KBM-7 (cell line): ENCODE data around the gene ZSWIM6.

Source experiments
- DNase-seq: peaks from one replicate; pipeline ENCODE4 v3.0.0-alpha.2; 2015
- in situ Hi-C: fragments of 300-500 bp; cut with MboI; formaldehyde crosslinking; loops from 2 replicates; pipeline ENCODE4 v1.14.3; 2020; ENCODE audit warnings: low sequenced_read_pairs, low pct_unique_long_range_greater_than_20kb, mixed read lengths

ZSWIM6 gene

DNA sequence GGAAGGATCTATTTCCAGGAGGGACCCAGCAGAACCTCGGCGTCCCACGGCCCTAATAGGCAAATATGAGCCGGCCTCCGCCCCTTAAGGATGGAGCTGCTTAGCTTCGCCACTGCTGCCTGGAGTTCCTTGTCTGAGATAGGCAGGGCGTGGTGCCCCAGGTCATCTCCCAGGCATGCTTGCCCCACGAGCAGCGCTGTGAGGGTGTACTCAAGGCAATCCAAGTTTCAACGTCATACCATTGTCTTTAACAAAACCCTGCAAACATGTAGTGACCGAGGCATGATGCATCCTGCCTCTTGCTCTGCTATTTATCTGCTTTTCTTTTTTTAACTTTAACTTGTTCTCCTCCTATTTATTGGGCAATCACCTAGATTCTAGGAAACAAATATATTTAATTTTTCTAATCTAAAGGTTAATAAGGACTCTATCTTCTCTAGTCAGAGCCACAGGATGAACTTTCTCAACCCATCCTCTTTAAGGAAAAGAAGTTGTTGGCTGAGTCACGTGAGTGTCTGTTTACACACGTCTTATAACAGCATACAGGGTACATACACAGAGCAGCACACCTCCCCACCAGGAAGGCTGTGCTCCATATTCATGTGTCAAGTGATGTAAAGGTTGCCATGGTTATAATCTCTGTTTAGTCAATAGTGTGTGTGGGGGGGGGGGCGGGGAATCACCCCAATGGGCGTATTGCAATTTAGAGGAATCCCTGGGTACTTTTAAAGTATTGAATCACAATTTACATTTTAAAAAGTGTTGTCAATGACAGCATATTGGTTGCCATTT is 27.3 kb upstream of the ZSWIM6 start:
- DNase-seq, result no peak
- in situ Hi-C loops, result no loop called here

DNA sequence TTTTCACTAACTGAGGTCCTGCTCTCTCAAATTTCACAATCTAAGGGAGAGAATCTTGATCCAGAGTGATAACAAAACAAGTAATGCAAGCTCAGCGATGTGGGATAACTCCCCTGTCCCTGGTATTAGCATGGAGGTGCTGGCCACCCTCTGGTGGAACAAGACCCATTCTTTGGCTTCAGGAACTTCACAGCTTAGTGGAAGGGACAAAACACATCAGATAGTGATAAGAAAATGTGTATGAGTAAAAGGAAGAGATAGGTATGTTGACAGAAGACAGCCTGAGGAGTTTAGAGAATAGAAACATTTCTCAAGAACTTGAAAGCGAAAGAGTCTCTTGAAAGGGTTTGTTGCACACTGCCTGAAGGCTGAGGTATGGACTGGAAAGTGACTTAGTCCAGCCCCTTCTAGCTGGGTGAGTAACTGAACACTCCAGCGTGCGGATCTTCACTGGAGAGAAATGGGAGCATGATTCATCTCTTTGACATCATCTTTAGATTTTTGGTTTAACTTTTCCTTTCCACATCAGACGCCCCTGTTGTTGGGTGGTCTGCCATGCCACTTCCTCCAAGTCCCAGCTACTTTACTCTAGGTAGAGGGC is 25.4 kb upstream of the ZSWIM6 start:
- DNase-seq, result no peak
- in situ Hi-C loops, result no loop called here

DNA sequence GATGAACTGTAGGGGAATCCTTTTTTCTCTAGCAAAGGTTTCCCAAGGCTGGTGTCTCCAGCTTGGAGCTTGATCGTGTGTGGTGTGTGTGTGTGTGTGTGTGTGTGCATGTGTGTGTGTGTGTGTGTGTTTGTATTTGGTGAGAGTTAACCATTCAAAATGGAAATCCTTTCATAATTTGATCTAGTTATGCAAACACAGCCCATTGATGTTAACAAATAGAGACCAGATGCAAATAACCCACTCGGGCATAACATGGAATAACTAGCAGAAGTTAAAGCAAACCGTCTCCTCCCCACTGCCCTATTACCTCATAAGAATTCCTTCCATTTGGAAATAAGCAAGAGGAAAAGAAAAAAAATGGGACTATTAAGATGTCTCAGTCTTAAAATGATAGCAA is 24.9 kb upstream of the ZSWIM6 start:
- in situ Hi-C loops, result no loop called here
- no peak for DNase-seq

DNA sequence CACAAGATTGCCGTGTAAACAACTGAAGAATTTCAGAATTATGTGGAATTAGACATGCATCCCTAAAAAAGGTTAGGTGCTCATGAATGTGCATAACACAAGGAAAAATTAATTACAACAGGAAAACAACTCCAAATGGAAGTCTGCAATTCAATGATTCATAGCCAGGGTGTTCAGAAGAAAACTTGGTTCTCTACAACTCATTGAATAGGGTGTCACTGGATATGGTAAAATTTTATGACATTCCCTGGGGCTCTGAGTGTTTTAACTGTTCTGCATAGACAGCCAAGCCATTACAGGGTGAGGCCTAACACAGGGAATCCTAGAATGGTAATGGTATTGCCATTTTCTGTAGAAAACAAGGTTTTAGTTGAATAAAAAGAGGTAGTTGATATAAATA is 24.4 kb upstream of the ZSWIM6 start:
- in situ Hi-C loops, result no loop called here
- DNase-seq, result no peak

DNA sequence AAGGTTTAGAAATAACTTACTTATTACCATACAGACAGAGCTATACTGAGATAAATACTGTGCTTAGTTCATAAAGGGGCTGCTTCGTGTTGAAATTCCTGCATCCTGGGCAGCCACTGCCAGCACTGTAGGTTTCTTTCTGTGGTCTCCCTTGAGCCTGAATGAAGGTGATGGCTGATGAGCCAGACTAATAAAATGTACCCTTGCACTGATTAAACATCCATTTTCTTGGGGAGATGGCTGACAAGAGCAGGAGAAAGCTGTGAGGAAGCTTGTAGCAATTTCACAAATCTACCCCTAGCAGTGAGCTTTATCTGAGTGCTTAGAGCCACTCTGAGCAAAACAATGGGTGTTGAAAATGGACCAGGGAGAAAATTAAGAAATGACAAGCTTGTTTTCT is 23.3 kb upstream of the ZSWIM6 start:
- in situ Hi-C loops, result no loop called here
- no peak for DNase-seq

DNA sequence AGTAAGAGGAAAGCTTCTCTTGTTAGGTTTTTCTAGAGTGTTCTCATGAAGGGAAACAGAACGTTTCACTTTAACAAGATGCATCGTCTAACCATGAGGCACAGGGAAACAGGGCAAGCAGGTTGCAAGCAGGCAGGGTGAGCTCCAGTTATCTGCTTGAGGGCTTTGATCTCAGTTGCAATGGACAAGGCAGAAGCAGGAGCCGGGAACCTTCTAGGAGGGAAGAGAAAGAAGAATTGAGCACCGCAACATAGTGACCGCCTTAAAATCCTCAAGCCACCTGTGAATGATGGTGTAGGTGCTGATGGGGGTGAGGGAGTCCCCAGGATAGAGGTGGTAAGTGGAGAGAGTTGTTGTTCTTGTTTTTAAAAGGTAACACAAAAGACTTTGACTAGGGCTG is 22.9 kb upstream of the ZSWIM6 start:
- no peak for DNase-seq
- in situ Hi-C loops, result no loop called here

DNA sequence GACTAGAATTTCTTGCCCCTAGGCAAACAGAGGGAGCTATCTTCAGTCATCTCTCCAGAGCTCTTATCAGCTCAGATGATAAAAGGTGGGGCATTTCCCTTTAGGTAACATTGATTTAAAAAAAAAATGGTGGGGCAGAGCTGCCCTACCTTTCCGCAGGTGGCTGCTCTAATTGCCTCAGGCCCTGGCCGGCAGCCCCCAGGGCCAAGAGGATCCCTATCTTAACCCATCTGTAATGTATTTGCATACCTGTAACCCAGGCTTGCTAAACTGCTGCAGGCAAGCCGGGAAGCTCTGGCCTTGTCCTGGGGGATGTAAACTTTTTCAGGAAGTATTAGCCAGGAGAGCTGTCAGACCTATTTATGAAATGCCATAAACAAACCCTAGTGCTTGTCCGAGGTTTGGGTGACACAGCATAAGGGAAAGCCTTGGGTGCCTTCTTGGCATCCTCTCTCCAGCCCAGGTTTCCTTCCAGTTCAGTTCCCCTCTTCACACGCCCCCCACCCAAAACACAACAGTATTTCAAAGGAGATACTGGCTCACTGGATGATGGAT is 20.9 kb upstream of the ZSWIM6 start:
- in situ Hi-C loops, result no loop called here
- no peak for DNase-seq

DNA sequence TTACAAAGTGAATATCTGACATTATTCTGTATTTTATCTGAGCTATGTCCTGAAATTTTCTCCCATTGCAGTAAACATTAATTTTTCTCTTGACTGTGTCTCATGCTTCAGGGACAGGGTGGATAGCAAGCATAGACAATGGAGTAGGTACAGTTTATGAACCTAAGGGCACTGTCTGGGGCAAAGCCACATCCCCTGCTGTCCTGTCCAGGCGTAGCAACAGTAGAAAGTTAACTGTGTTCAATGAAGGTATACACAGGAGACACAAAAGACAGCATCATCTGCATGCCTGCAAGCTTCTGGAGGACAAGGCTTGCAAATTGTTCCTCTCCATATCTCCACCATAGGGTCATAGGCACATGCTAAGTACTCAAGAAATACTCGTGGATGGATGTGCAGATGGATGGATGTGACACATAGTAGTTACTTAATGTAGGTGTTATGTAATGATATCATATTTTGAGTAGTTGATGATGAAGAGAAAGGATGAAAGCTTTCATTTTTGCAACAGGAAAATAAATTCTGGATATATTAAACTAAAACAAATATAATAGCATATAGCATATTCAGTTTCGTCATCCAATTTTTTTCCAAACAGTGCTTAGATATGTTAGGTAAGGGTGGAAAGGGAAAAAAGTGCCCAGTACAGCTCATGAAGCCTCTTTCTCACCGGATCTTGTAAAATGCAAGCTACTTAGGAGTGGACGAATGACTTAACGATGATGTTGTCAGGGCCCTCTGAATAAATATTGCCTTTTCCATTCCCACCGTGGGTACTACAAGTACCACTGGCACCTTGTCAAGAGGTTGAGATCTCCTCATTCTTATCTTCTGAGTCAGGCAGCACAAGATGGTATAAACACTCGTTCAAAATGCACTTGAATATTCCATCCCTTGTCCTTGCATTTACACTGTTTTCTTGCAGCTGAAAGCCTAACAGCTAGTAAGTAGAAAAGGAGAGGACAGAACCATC is 19.9 kb upstream of the ZSWIM6 start:
- in situ Hi-C loops, result no loop called here
- DNase-seq, result no peak

DNA sequence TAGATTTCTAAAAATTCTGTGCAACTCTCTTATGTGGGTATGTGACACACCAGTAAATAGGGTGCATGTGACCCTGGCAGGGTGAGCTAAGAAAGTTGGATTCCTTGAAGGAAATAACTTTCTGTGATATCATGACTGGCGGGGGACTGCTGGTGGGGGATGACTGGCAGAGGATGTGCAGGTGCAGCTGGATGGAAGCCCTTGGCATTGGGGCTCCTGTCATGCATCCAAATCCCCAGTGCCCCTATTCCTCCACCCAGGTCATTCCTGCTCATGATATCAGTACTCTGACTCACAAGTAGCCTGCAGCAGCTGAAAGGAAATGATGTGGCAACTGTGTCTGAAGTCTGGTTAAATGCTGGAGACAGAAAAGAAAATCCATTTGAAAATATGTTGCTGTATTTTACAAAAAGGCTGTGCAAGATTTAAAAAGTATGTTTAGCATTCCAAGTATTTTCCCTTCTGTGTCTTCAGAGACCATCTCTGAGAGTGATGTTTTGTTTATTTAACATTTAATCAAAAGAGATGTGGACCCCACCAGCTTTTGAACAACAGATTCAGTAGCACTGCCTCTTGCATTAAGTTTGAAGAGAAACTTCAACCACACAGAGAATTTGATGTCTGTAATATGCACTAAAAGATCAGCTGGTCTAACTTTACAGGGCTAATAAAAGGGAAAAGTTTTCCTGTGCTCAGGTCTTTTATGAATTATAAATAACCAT is 17.9 kb upstream of the ZSWIM6 start:
- DNase-seq, result no peak
- in situ Hi-C loops, result no loop called here

DNA sequence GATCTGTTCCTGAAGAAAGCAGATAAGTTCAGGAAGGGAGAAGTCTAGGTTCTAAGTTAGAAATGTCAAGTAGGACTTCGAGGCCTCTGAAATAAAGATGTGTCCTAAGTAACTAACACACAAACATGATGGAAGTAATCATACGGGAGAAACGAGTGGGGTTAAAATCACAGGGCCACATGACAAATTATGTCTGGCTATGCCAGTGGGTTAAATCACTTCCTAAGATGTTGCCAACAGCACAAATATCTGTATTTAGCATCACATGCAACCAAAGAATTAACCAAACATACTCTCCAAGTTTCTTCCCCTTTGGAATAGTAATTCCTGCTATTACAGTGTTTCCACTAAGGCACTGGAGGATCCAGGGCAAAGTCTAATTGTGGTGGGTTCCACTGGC is 13.7 kb upstream of the ZSWIM6 start:
- in situ Hi-C loops, result no loop called here
- DNase-seq, result no peak

DNA sequence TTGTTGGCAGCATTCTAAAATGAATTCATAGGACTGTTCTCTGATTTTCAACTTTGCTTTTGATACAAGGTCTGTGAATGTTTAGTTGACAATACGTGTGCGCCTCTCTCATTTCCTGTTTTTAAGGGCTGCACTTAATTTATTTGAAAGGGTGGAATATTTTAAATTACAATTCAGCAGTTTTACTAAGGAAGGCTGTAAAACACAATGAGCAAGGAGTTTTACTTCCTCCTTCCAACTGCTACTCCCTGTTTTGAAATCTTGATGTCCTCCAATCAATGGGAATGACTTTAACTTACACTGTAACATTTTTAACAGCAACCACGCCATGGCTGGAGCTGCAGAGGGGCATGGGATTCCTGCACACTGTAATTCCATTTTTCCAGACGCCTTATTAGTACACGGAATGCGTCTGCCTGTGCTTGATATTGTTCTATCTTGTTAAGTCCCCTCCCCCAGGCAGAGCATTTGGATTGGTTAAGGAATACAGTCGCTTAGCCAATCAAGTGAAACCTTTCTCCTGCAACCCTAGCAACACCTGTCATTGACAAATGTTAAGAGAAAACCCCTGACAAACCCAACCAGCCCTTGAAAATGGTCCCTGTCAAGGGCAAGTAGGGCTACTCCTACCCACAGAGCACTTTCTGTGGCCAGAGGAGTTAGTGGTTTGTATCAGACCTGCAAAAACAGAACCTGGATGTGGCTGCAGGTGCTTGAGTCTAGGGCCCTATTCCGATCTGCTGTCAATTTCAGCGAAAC is 12.5 kb upstream of the ZSWIM6 start:
- DNase-seq, result peak; percentile 61
- in situ Hi-C loops, result no loop called here

DNA sequence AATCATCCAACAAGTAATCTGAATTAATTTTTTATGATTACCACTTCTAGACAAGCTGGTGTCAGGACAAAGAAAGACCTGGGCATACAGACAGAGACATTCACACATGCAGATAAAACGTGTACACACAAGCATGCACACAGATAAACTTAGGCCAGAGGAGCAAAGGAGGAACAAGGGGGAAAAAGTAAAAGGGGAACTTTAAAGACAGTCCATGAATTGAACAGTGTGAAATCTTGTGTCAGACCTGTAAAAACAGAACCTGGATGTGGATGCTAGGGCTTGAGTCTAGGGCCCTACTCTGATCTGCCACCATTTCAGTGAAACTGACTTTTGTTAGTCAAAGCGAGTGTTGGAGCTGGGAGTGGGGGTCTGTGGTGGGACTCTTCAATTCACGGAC is 11.2 kb upstream of the ZSWIM6 start:
- DNase-seq, result peak; percentile 72
- in situ Hi-C loops, result no loop called here

DNA sequence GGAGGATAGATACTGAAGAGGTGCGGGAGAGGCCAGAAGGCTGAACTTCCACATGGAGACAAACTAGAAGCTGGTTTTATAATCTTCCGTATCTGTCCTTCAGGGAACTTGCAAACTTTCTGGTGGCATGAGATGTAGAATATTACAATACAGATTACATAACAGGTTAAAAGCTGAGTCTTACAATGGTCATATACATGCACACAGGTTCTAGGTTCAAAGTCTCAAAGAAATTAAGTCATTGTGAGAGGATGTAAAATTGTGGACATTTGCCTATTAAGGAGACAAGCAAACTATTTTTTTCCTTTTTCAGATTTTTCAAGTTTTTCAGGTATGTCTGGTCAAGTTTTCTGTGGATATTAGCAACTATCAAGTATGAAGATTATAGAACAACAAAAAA is 10.4 kb upstream of the ZSWIM6 start:
- no peak for DNase-seq
- in situ Hi-C loops, result no loop called here

DNA sequence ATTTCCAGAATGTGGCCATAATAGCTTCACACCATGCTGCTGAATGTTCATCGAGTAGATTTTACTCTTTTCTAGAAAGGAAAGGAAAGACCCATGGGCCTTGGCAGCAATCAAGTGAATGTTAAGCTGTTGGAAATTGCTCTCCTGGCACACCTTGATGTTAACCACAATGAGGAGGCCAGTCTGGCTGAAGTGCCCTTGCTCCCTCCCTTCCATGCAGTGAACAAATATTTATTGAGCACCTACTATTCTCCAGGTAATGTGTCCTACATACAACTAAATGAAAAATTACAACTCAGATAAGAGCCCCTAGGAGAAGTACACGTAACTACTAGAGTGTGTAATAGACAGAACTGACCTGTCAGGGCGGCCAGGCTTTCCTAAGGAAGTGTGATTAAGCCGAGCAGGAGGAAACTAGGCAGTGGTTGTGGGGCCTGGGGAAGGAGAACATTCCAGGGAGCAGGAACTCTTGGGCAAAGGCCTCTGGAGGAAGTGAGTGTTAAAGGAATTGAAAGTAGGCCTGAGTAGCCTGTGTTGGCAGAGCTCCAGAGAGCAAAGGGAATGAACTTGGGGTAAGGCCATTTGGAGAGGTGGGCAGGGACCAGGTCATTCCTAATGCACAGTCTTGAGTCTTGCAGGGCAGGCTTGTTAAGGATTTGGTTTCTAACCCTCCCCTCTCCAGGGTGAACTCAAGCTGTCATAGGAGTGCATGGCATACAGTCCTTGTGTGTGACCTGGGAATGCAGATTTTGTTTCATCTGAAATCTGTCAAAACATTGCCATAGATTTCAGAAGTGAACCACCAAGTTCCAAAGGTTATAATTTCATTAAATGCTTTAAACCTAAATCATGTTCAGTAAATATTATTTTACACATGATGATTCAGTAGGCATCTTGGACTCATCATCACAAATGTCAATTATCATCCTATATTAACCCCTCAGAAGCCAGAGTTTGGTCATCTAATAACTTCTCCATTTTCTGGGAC is 9.0 kb upstream of the ZSWIM6 start:
- in situ Hi-C loops, result no loop called here
- DNase-seq, result no peak

DNA sequence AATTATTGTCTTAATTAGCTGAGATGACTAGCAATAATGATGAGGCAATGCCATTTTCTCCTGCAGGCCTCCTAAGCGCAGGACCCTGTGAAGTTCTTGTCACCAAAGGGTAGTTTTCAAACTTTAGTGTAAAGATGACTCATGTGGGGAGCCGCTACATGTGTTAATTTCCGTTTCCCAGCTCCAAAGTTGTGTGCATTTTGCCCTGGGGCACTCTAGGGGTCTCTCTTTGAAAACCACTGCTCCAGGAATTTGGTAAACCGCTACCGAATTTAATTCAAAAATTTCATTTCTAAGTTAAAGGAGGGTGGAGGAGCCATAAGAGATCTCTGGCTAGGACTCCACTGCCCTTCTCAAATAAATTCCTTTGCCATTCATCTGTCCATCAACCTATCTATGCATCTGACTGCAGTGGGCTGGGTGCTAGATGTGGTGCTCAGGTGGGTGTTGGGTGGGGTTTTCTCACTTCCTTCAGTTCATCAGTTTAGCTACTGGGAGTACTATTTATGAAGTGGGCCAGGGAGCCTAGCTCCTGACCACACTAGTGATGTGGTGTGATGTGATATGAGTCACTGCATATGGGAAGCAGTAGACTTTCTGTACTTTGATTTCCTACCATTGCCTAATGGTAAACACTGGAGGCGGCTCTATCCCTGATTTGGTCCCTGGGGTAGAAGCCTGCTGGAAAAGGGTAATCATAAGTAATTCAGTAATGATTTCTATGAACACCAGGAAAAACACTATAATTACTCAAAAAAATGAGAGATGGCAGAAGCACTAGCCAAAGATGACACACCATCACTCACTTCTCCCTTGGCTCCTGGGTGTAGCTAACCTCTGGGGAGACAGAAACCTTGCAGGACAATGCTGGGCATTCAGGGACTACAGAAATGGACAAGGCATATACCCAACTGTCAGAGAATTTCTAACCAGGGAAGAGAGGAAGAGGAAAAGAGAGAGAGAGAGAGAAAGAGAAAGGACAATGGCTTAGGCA is 4.0 kb upstream of the ZSWIM6 start:
- DNase-seq, result no peak
- in situ Hi-C loops, result no loop called here
